ENCODE measurements around the gene IFNA7.
"Not testable (repeated sequence)": the region's sequence is repeated elsewhere in the genome, so short reads cannot be mapped to it uniquely, and the experiment has no call there.

Gene IFNA7

GRCh38 chr9:21174671-21175070 is 27.3 kb downstream of the IFNA7 start:
- no peak for DNase-seq

- DNase-seq: no peak
These were observed 29.8 kb downstream of the IFNA7 start for GRCh38 chr9:21172156-21172555.

- no peak for DNase-seq
These were observed 30.7 kb downstream of the IFNA7 start for GRCh38 chr9:21171351-21171750.

GRCh38 chr9:21166560-21166959 is 35.4 kb downstream of the IFNA7 start, which contains the start of gene IFNA21:
IFNA21 (minus strand) TSS chr9:21166660; CDS start chr9:21166612, 48 bp downstream.
- DNase-seq: not testable (repeated sequence)

GRCh38 chr9:21165516-21165915 is 36.5 kb downstream of the IFNA7 start:
- no peak for DNase-seq

GRCh38 chr9:21160178-21160577 is 41.8 kb downstream of the IFNA7 start:
- DNase-seq: peak; percentile 17 to 53

GRCh38 chr9:21155501-21155900 is 46.5 kb downstream of the IFNA7 start:
- DNase-seq: no peak

- DNase-seq: peak in 1 of 2 donors; percentile 33
These were observed 47.9 kb downstream of the IFNA7 start for GRCh38 chr9:21154018-21154608.

- DNase-seq: no peak
These were observed 48.5 kb downstream of the IFNA7 start for GRCh38 chr9:21153336-21154017.
